Panc1 (cell line): ENCODE measurements around the gene MYO5B. TPM values are rescaled to one million over a fixed set of nuclear protein-coding genes. Genes with fewer than 3 reads are reported as not detected.

Experiments used
- ATAC-seq: fragments of 200-7000 bp; cut with Tn5 transposase; 2 replicates; pipeline ENCODE4 v1.9.1; 2020; ENCODE audit warnings: mild to moderate bottlenecking, moderate library complexity
- BruUV-seq: library from RNA; stranded (reverse); fragments of 400-500 nt; replicated peaks from 2 replicates; lab custom pipeline; 2021; lab: Mats Ljungman, UMichigan
- CTCF ChIA-PET: fragments of 300-600 bp; sonication (Branson Sonifier 250); formaldehyde crosslinking; loops from one replicate; lab custom pipeline; 2022; ENCODE audit warnings: antibody characterized with exemption; lab: Charles Lee
- POLR2A ChIA-PET: fragments of 300-600 bp; sonication (Branson Sonifier 250); formaldehyde crosslinking; loops from one replicate; lab custom pipeline; 2022; ENCODE audit warnings: antibody characterized with exemption; lab: Charles Lee
- DNase-seq: peaks from one replicate; pipeline ENCODE4 v3.0.0-alpha.2; 2010; ENCODE audit warnings: low read depth, low spot score
- H3K27ac ChIP-seq: 2 replicates; pipeline ENCODE4 v1.5.1; 2011; ENCODE audit warnings: mild to moderate bottlenecking, low read length, inconsistent platforms
- H3K27me3 ChIP-seq: fragments of 200-500 bp; sonication (Bioruptor generic); 2 replicates; pipeline ENCODE4 v1.6.0; 2014; ENCODE audit warnings: low read length, inconsistent platforms; ENCODE audit not compliant: control insufficient read depth, insufficient read depth
- H3K36me3 ChIP-seq: fragments of 200-500 bp; sonication (Bioruptor generic); 2 replicates; pipeline ENCODE4 v1.5.1; 2014; ENCODE audit warnings: inconsistent platforms, mild to moderate bottlenecking, low read length, moderate library complexity; ENCODE audit not compliant: control insufficient read depth, insufficient read depth
- H3K4me1 ChIP-seq: 2 replicates; pipeline ENCODE4 v1.5.1; 2011; ENCODE audit warnings: inconsistent platforms, mild to moderate bottlenecking, low read length, moderate library complexity; ENCODE audit not compliant: control insufficient read depth, insufficient read depth
- H3K4me3 ChIP-seq, 2 experiments: 2 replicates each; pipeline ENCODE4 v1.5.1; 2011 to 2012; ENCODE audit warnings: low read depth in 2 of 2, low read length in 2 of 2, mild to moderate bottlenecking in 2 of 2, inconsistent platforms in 1 of 2, moderate library complexity in 1 of 2
- H3K9me3 ChIP-seq: fragments of 200-500 bp; sonication (Bioruptor generic); 2 replicates; pipeline ENCODE4 v1.5.1; 2014; ENCODE audit warnings: low read depth, mild to moderate bottlenecking, inconsistent platforms, low read length, moderate library complexity; ENCODE audit not compliant: control insufficient read depth, insufficient read depth
- POLR2AphosphoS5 ChIP-seq: IDR thresholded peaks from 2 replicates; pipeline ENCODE4 v1.6.1; 2012; ENCODE audit warnings: mild to moderate bottlenecking, low read depth, low read length, moderate library complexity
- SIN3A ChIP-seq: IDR thresholded peaks from 2 replicates; pipeline ENCODE4 v1.6.1; 2012; ENCODE audit warnings: low read depth, mild to moderate bottlenecking, low read length, moderate library complexity, borderline replicate concordance; ENCODE audit not compliant: insufficient read depth
- TCF7L2 ChIP-seq: IDR thresholded peaks from 2 replicates; pipeline ENCODE4 v1.6.1; 2011; ENCODE audit warnings: mild to moderate bottlenecking, low read depth, low read length, inconsistent platforms
- in situ Hi-C: cut with HindIII; loops from 2 replicates; pipeline ENCODE4 v1.10.0; 2016; ENCODE audit warnings: low sequenced_read_pairs, low pct_unique_long_range_greater_than_20kb
- intact Hi-C: fragments of 100-400 bp; cut with micrococcal nuclease; formaldehyde crosslinking; loops from one replicate; pipeline ENCODE4 v1.10.0; 2022; ENCODE audit not compliant: unreplicated experiment
- total RNA-seq: library from RNA; stranded (reverse); gene quantifications from one replicate; pipeline ENCODE4 v1.2.1, GENCODE V29; 2021; ENCODE audit not compliant: unreplicated experiment
- TF ChIP-seq, protein P1 (sequence below), 2 experiments: IDR thresholded peaks; 2 replicates each; pipeline ENCODE4 v1.6.1; 2011 to 2012; ENCODE audit warnings: low read depth in 2 of 2, control low read depth in 1 of 2, low read length in 1 of 2, mild to moderate bottlenecking in 1 of 2, moderate library complexity in 1 of 2; ENCODE audit not compliant: insufficient read depth in 1 of 2
- TF ChIP-seq, protein P2 (sequence below): fragments of 450-650 bp; IDR thresholded peaks from 2 replicates; pipeline ENCODE4 v1.5.1; 2017; ENCODE audit warnings: mild to moderate bottlenecking

The MYO5B gene
- total RNA-seq, 1 experiment from 2014 or later, result 0.31 TPM

DNA sequence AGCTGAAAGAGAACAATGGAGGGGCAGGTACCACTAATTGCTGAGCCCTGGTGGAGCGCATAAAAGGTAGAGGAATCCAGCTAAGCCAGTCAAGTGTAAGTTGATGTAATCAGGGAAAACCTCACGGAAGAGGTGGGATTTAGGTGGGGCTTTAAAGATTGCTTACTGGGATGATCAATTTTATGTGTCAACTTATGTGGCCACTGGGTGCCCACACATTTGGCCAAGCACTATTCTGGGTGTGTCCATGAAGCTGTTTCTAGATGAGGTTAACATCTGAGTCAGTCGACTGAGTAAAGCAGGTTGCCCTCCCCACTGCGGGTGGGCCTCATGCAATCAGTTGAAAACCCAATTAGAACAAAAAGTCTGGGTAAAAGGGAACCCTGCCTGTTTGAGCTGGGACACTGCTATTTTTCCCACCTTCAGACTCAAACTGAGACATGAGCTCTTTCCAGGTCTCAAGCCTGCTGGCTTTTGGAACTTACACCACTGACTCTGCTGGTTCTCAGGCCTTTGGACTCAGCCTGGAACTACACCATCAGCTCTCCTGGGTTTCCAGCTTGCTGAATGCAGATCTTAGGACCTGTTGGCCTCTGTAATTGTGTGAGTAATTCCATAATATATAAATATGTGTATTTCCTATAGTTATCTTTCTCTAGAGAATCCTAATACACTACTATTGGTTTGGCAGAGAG is 67.3 kb downstream of the MYO5B start:
- Histone ChIP-seq H3K27me3 (no peaks in the 10 kb centered on the region), H3K4me3 (no peak overlapping the region), H3K36me3 (no peaks in the 10 kb centered on the region), H3K27ac (no peak overlapping the region), H3K9me3 (no peaks in the 10 kb centered on the region), H3K4me1 (no peaks in the 10 kb centered on the region)
- in situ Hi-C loops, result no loop called here
- ChIA-PET POLR2A (no interaction called here), CTCF (no interaction called here)
- intact Hi-C loops, result no loop called here
- DNase-seq (no peak), ATAC-seq (no peak)
- no TSS peak for BruUV-seq
- TF ChIP-seq POLR2AphosphoS5 (no peak), SIN3A (no peak), TCF7L2 (no peak)
- TF ChIP-seq, protein P1, sequence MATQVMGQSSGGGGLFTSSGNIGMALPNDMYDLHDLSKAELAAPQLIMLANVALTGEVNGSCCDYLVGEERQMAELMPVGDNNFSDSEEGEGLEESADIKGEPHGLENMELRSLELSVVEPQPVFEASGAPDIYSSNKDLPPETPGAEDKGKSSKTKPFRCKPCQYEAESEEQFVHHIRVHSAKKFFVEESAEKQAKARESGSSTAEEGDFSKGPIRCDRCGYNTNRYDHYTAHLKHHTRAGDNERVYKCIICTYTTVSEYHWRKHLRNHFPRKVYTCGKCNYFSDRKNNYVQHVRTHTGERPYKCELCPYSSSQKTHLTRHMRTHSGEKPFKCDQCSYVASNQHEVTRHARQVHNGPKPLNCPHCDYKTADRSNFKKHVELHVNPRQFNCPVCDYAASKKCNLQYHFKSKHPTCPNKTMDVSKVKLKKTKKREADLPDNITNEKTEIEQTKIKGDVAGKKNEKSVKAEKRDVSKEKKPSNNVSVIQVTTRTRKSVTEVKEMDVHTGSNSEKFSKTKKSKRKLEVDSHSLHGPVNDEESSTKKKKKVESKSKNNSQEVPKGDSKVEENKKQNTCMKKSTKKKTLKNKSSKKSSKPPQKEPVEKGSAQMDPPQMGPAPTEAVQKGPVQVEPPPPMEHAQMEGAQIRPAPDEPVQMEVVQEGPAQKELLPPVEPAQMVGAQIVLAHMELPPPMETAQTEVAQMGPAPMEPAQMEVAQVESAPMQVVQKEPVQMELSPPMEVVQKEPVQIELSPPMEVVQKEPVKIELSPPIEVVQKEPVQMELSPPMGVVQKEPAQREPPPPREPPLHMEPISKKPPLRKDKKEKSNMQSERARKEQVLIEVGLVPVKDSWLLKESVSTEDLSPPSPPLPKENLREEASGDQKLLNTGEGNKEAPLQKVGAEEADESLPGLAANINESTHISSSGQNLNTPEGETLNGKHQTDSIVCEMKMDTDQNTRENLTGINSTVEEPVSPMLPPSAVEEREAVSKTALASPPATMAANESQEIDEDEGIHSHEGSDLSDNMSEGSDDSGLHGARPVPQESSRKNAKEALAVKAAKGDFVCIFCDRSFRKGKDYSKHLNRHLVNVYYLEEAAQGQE (IDR thresholded peaks at IDR 0.05; ENCODE audit: insufficient read depth in 1 of 2, low read depth in 2 of 2, low read length in 1 of 2), result no peak
- TF ChIP-seq, protein P2, sequence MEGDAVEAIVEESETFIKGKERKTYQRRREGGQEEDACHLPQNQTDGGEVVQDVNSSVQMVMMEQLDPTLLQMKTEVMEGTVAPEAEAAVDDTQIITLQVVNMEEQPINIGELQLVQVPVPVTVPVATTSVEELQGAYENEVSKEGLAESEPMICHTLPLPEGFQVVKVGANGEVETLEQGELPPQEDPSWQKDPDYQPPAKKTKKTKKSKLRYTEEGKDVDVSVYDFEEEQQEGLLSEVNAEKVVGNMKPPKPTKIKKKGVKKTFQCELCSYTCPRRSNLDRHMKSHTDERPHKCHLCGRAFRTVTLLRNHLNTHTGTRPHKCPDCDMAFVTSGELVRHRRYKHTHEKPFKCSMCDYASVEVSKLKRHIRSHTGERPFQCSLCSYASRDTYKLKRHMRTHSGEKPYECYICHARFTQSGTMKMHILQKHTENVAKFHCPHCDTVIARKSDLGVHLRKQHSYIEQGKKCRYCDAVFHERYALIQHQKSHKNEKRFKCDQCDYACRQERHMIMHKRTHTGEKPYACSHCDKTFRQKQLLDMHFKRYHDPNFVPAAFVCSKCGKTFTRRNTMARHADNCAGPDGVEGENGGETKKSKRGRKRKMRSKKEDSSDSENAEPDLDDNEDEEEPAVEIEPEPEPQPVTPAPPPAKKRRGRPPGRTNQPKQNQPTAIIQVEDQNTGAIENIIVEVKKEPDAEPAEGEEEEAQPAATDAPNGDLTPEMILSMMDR, result no peak

DNA sequence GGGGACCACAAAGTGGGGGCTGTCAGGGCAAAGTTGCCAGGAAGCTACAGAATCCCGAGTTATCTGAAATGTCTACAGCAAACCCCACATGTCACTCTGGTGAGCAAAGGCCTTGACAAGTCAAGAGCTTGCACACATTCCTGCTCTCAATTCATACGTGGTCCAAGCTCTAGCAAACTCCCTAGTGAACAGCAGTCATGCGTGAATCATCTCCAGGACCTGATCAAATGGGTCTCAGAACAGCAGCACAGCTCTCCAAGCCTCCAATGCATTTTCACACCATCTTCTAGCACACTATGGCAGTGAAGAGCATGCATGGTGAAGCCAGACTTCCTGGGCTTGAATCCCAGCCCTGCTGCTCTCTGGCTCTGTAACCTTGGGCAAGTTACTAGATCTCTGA is 68.5 kb downstream of the MYO5B start:
- no peaks in the 10 kb centered on the region for H3K27me3 ChIP-seq
- in situ Hi-C loops (no loop called here), intact Hi-C loops (no loop called here)
- no TSS peak for BruUV-seq
- ATAC-seq (no peak), DNase-seq (no peak)
- TF ChIP-seq, protein P2, result no peak
- TF ChIP-seq, protein P1 (IDR thresholded peaks at IDR 0.05; ENCODE audit: insufficient read depth in 1 of 2, low read depth in 2 of 2, low read length in 1 of 2), result no peak
- TF ChIP-seq TCF7L2 (no peak), SIN3A (no peak), POLR2AphosphoS5 (no peak)
- no peak overlapping the region for H3K4me3 ChIP-seq
- ChIA-PET CTCF (no interaction called here), POLR2A (no interaction called here)
- H3K36me3 ChIP-seq, result no peaks in the 10 kb centered on the region
- H3K9me3 ChIP-seq, result no peaks in the 10 kb centered on the region
- no peak overlapping the region for H3K27ac ChIP-seq
- no peaks in the 10 kb centered on the region for H3K4me1 ChIP-seq
